Caki2 (cell line): ENCODE measurements around the gene DNAJC4. TPM values are rescaled to one million over a fixed set of nuclear protein-coding genes. Genes with fewer than 3 reads are reported as not detected.
A peak's percentile ranks its signal among the peaks of the same experiment; 100 is the strongest.

Experiments used
- DNase-seq: peaks from one replicate; pipeline ENCODE4 v3.0.0-alpha.2; 2015; ENCODE audit warnings: low read depth
- in situ Hi-C: cut with HindIII; loops from 2 replicates; pipeline ENCODE4 v1.10.0; 2016; ENCODE audit warnings: low sequenced_read_pairs, low pct_unique_long_range_greater_than_20kb, mixed read lengths
- total RNA-seq: library from RNA; depleted of rRNA; stranded (reverse); fragments of >200 nt; shearing (Covaris generic); gene quantifications from 2 replicates; pipeline ENCODE4 v1.2.3, GENCODE V29; 2014; ENCODE audit warnings: low replicate concordance

The DNAJC4 gene
- total RNA-seq, 1 experiment from 2014 or later: 30.3 TPM

- in situ Hi-C loops: no loop called here
- peak; percentile 77 for DNase-seq
Observed at GRCh38 chr11:64225608-64226506, 4.5 kb upstream of the DNAJC4 start, which contains the start of the genes NUDT22 and TRPT1. Gene NUDT22 (plus strand): TSS chr11:64226274. CDS start chr11:64226653, 379 bp downstream. Gene TRPT1 (minus strand): TSS chr11:64226186. CDS start chr11:64225860, 326 bp downstream.

- in situ Hi-C loops: no loop called here
Observed at GRCh38 chr11:64226507-64227051, 3.8 kb upstream of the DNAJC4 start.

GRCh38 chr11:64227405-64227956 lies 2.9 kb upstream of the DNAJC4 start:
- in situ Hi-C loops: no loop called here
- no peak for DNase-seq

More at GRCh38 chr11:64226507-64227051, 3.8 kb upstream of the DNAJC4 start:
- peak; percentile 46 for DNase-seq

- DNase-seq: no peak
- in situ Hi-C loops: no loop called here
Observed at GRCh38 chr11:64229090-64229743, 1.1 kb upstream of the DNAJC4 start.

GRCh38 chr11:64229744-64230170 lies 591 bp upstream of the DNAJC4 start:
- in situ Hi-C loops: no loop called here
- no peak for DNase-seq

- DNase-seq: no peak
- in situ Hi-C loops: no loop called here
Observed at GRCh38 chr11:64230985-64231365, 627 bp downstream of the DNAJC4 start.

GRCh38 chr11:64231546-64231945 lies 1.2 kb downstream of the DNAJC4 start:
- in situ Hi-C loops: no loop called here

GRCh38 chr11:64232182-64232966 lies 2.0 kb downstream of the DNAJC4 start:
- DNase-seq: no peak
- in situ Hi-C loops: no loop called here

More at GRCh38 chr11:64231546-64231945, 1.2 kb downstream of the DNAJC4 start:
- no peak for DNase-seq

- in situ Hi-C loops: no loop called here
- no peak for DNase-seq
Observed at GRCh38 chr11:64232967-64233315, 2.6 kb downstream of the DNAJC4 start.

- in situ Hi-C loops: no loop called here
Observed at GRCh38 chr11:64233913-64234586, 3.7 kb downstream of the DNAJC4 start, which contains the start of gene VEGFB. Gene VEGFB (plus strand): TSS chr11:64234584. CDS start chr11:64234834, 250 bp downstream.

GRCh38 chr11:64234647-64235379 lies 4.5 kb downstream of the DNAJC4 start:
- DNase-seq: peak; percentile 59
- in situ Hi-C loops: no loop called here

More at GRCh38 chr11:64233913-64234586, 3.7 kb downstream of the DNAJC4 start, which contains the start of gene VEGFB:
- DNase-seq: peak; percentile 54

- no peak for DNase-seq
- in situ Hi-C loops: no loop called here
Observed at GRCh38 chr11:64235437-64236161, 5.3 kb downstream of the DNAJC4 start.

GRCh38 chr11:64237484-64237951 lies 7.2 kb downstream of the DNAJC4 start:
- in situ Hi-C loops: no loop called here
- no peak for DNase-seq

- in situ Hi-C loops: no loop called here
- no peak for DNase-seq
Observed at GRCh38 chr11:64238076-64238475, 7.7 kb downstream of the DNAJC4 start.

GRCh38 chr11:64238999-64239398 lies 8.7 kb downstream of the DNAJC4 start:
- in situ Hi-C loops: no loop called here
- no peak for DNase-seq
